Heart left ventricle (tissue), 13 donors: ENCODE results near the gene MLIP.

Experiments
- CTCF ChIP-seq, 12 donors: fragments of 200-600 bp; sonication (generic) in 4 of 12; IDR thresholded peaks; one replicate each; pipeline versions ENCODE4 v1.5.0 to v1.8.0; 2018 to 2022; ENCODE audit warnings: antibody characterized with exemption in 12 of 12, mild to moderate bottlenecking in 5 of 12
- POLR2A ChIP-seq, 2 donors: fragments of 450-650 bp; IDR thresholded peaks; one replicate each; pipeline ENCODE4 v1.6.1; 2017; ENCODE audit warnings: antibody characterized with exemption in 2 of 2, mild to moderate bottlenecking in 2 of 2, moderate library complexity in 2 of 2
- donor health status: ischemic (EF 13 %, LVEDD 7.1; RV severe dilation, severe dysfunction).
- donor health status: DM: no; HTN: yes; CAD: no.
- donor health status: DM: no; HTN: no; CAD: no.
- donor health status: ischemic (EF 25% LVEDD 6.9; RV normal size, moderate dysfunction).
- donor health status: ischemic (EF 25% LVEDD 5.7; RV mildly dilated, moderate dysfunction).
- donor health status: ischemic (EF 35%, LVEDD 5.7; RV mildly dilated, moderate dysfunction).
- donor health status: nonischemic (EF 11% LVEDD 7.7; RV severe dilation, severe dysfunction).
- donor health status: DM: yes; HTN: yes; CAD: no.
- donor health status: PGD.
- donor health status: ischemic (EF 29% LVEDD 5.4; RV normal size, mild dysfunction).
- donor health status: nonischemic (EF 23%, LVEDD 6.1; RV moderate dilation, normal function).

GRCh38 chr6:54243699-54244098, 132.5 kb downstream of the MLIP start:
- no peak for TF ChIP-seq POLR2A (IDR thresholded peaks at IDR 0.05)
- TF ChIP-seq CTCF (IDR thresholded peaks at IDR 0.05): no peak
